Adrenal gland (tissue), 12 donors: ENCODE data around the gene PXN. TPM values are rescaled to one million over a fixed set of nuclear protein-coding genes. Genes with fewer than 3 reads are reported as not detected.
"Not testable (repeated sequence)": the region's sequence is repeated elsewhere in the genome, so short reads cannot be mapped to it uniquely, and the experiment has no call there.

ENCODE experiments used
- DNase-seq, 7 donors: peaks; one replicate each; pipeline ENCODE4 v3.0.0-alpha.2; 2019 to 2020
- H3K27ac ChIP-seq, 5 donors: fragments of 200-600 bp; sonication (generic) in 4 of 5; 1 replicate in 3 of 5; 2 replicates in 2 of 5; pipeline versions ENCODE4 v1.5.1 to v1.8.0; 2016 to 2020; ENCODE audit warnings: mild to moderate bottlenecking in 1 of 5
- H3K27me3 ChIP-seq: fragments of 200-600 bp; 2 replicates; pipeline ENCODE4 v1.8.0; 2021
- H3K36me3 ChIP-seq, 2 donors: fragments of 200-600 bp; replicated peaks in 1 of 2; 1 replicate in 1 of 2; 2 replicates in 1 of 2; pipeline versions ENCODE4 v1.5.1 to v1.8.0; 2018 to 2022
- H3K4me1 ChIP-seq, 2 donors: fragments of 200-600 bp; replicated peaks in 1 of 2; 1 replicate in 1 of 2; 2 replicates in 1 of 2; pipeline versions ENCODE4 v1.5.1 to v1.8.0; 2018 to 2021
- H3K4me3 ChIP-seq, 4 donors: fragments of 200-600 bp; sonication (generic) in 3 of 4; one replicate each; pipeline ENCODE4 v1.5.1; 2016 to 2018
- H3K9me3 ChIP-seq, 3 donors: fragments of 200-600 bp; sonication (generic) in 1 of 3; replicated peaks in 1 of 3; 1 replicate in 2 of 3; 2 replicates in 1 of 3; pipeline versions ENCODE4 v1.5.1 to v1.8.0; 2016 to 2021
- POLR2A ChIP-seq, 2 donors: fragments of 450-650 bp; IDR thresholded peaks; one replicate each; pipeline ENCODE4 v1.6.1; 2017; ENCODE audit warnings: antibody characterized with exemption in 2 of 2, mild to moderate bottlenecking in 2 of 2, moderate library complexity in 1 of 2
- WGBS, 4 donors: extraction: QIAGEN DNeasy Blood & Tissue Kit in 2 of 4; methylation state at CpG; one replicate each; pipeline versions ENCODE4 v1.1.5 to v1.1.7; 2013 to 2017; 5-methylcytosine and 5-hydroxymethylcytosine counted together
- intact Hi-C, 2 donors: fragments of 100-400 bp; cut with DNase I; formaldehyde crosslinking; loops; one replicate each; pipeline versions ENCODE4 v1.14.1 to v1.15.0; 2022 to 2023
- polyA plus RNA-seq, 3 donors: library from polyadenylated mRNA; stranded (reverse); fragments of 200-250 nt in 2 of 3; fragments of 350-450 nt in 1 of 3; fragmentation: Illumina TruSeq in 1 of 3; extraction: RNeasy Lipid Tissue Mini Kit (QIAGEN cat#74804) in 1 of 3; gene quantifications; one replicate each; pipeline ENCODE4 v1.2.3, GENCODE V29; 2013 to 2014
- total RNA-seq, 9 donors: library from RNA; depleted of rRNA in 4 of 9; stranded (reverse); fragments of >200 nt in 4 of 9; fragments of 120-200 nt in 1 of 9; fragmentation: NEBNext Ultra II Directional in 1 of 9; extraction: Animal tissue kit (Norgen Biotek cat#: 25700) in 1 of 9; gene quantifications; one replicate each; pipeline versions ENCODE4 v1.1.0 to v1.2.4, GENCODE V29; 2013 to 2023
- TF ChIP-seq, protein P1 (sequence below), 6 experiments: fragments of 450-650 bp in 4 of 6; fragments of 200-600 bp in 2 of 6; sonication (generic) in 1 of 6; IDR thresholded peaks; 1 replicate in 5 of 6; 2 replicates in 1 of 6; pipeline versions ENCODE4 v1.5.1 to v1.8.0; 2016 to 2021; ENCODE audit warnings: antibody characterized with exemption in 6 of 6, mild to moderate bottlenecking in 2 of 6, moderate library complexity in 1 of 6
- donor health status: healthy with polysubstance abuse.
- donor health status: Bipolar disorder and iron deficiency.
- donor health status: DM: yes; HTN: yes; CAD: no.
- donor health status: DM: no; HTN: no; CAD: no.
- donor health status: DM: no; HTN: no; CAD: no.
- donor health status: DM: yes; HTN: yes; CAD: no.

Gene PXN
- total and polyA plus RNA-seq, 12 donors = 12.5 to 156 (median 92.4) TPM

DNA sequence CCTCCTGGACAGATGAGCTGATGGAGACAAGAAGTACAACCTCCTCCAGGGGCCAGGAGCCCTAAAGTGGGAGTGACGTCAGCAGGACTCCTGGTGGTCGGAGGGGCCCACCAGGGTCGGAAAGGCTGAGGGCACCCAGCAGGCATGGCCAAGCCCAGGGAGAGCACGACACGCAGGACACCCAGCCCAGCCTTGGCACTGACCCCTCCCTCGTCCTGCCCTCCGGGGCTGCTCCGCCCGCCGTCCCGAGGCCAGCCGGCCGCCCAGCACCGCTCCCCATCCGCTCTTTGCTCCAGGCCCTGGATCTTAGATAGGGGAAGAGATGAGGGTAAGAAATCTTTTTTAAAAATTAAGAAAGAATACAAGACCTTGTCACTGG lies 50.2 kb downstream of the PXN start:
- no peak overlapping the region for H3K27ac ChIP-seq
- TF ChIP-seq, protein P1, sequence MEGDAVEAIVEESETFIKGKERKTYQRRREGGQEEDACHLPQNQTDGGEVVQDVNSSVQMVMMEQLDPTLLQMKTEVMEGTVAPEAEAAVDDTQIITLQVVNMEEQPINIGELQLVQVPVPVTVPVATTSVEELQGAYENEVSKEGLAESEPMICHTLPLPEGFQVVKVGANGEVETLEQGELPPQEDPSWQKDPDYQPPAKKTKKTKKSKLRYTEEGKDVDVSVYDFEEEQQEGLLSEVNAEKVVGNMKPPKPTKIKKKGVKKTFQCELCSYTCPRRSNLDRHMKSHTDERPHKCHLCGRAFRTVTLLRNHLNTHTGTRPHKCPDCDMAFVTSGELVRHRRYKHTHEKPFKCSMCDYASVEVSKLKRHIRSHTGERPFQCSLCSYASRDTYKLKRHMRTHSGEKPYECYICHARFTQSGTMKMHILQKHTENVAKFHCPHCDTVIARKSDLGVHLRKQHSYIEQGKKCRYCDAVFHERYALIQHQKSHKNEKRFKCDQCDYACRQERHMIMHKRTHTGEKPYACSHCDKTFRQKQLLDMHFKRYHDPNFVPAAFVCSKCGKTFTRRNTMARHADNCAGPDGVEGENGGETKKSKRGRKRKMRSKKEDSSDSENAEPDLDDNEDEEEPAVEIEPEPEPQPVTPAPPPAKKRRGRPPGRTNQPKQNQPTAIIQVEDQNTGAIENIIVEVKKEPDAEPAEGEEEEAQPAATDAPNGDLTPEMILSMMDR (IDR thresholded peaks at IDR 0.05) = no peak
- TF ChIP-seq POLR2A (IDR thresholded peaks at IDR 0.05) = no peak
- H3K27me3 ChIP-seq = no peaks in the 10 kb centered on the region
- no peak overlapping the region for H3K4me3 ChIP-seq
- peaks cover 0 to 5% of the 10 kb centered on the region in 2 donors for H3K4me1 ChIP-seq
- no peaks in the 10 kb centered on the region for H3K9me3 ChIP-seq
- H3K36me3 ChIP-seq = peaks cover 0 to 85% of the 10 kb centered on the region in 2 donors
- intact Hi-C loops = no loop called here
- no peak for DNase-seq
- 80 to 85% (median 82%) methylated on average over 10 to 15 of the region's 15 CpGs for WGBS, 4 donors

DNA sequence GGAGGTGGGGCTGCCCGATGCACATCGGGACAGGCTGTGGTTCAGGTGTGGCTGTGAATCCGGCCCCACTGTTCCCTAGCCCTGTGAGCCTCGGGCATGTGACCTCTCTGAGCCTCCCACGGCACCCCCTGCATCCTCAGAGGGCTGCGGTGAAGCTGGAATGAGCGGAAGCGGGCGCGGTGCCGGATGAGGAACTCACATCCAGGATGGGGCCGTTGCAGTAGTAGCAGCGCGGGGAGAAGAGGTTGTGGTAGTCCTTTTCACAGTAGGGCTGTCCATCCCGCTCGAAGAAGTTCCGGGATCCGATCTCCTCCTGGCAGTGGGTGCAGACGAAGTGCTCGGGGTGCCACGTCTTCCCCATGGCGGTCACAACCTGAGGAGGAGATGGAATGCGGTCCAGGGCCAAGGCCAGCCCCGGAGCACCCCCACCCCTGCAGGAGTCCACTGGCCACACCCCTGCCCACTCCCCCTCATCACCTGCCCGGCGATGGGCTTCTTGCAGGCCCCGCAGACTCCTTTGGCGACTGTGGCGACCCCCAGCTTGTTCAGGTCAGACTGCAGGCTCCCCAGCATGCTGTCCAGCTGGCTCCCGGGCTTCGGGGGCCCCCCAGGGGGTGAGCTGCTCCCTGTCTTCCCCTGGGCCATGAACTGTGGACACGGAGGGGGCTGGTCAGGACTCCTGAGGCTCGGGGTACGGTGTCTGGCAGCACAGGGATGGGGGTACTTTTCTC lies 50.7 kb downstream of the PXN start:
- intact Hi-C loops = no loop called here
- no peak overlapping the region for H3K27ac ChIP-seq
- TF ChIP-seq, protein P1 (IDR thresholded peaks at IDR 0.05) = no peak
- no peak for TF ChIP-seq POLR2A (IDR thresholded peaks at IDR 0.05)
- peaks cover 0 to 5% of the 10 kb centered on the region in 2 donors for H3K4me1 ChIP-seq
- no peak overlapping the region for H3K4me3 ChIP-seq
- DNase-seq = no peak
- H3K27me3 ChIP-seq = no peaks in the 10 kb centered on the region
- H3K9me3 ChIP-seq = no peaks in the 10 kb centered on the region
- 90 to 92% (median 90%) methylated on average over 16 to 34 of the region's 34 CpGs for WGBS, 4 donors
- H3K36me3 ChIP-seq = peaks cover 0 to 86% of the 10 kb centered on the region in 2 donors

DNA sequence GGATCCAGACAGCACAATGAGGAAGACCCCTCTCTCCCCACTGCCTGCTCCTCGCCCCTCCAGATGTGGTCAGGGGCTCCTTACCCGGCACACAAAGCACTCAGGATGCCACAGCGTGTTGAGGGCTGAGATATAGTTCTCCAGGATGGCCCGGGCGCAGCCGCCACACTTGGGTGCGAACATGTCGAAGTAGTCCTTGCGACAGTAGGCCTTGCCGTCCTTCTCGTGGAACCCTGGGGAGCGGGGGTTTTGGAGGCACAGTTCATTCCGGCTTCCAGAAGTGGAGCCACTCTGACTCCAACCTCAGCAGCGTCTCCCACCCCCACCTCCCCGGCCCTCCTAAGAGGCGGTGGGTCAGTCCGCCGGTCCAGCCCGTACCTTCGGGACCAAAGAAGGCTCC lies 51.8 kb downstream of the PXN start:
- intact Hi-C loops = no loop called here
- Histone ChIP-seq H3K4me1 (peaks cover 0 to under 1% of the 10 kb centered on the region in 2 donors), H3K4me3 (no peak overlapping the region), H3K27me3 (no peaks in the 10 kb centered on the region), H3K36me3 (peaks cover 0 to 77% of the 10 kb centered on the region in 2 donors), H3K27ac (no peak overlapping the region), H3K9me3 (no peaks in the 10 kb centered on the region)
- WGBS, 4 donors = 93 to 98% (median 95%) methylated on average over 9 to 20 of the region's 20 CpGs
- DNase-seq = no peak
- TF ChIP-seq, protein P1 (IDR thresholded peaks at IDR 0.05) = no peak
- no peak for TF ChIP-seq POLR2A (IDR thresholded peaks at IDR 0.05)

DNA sequence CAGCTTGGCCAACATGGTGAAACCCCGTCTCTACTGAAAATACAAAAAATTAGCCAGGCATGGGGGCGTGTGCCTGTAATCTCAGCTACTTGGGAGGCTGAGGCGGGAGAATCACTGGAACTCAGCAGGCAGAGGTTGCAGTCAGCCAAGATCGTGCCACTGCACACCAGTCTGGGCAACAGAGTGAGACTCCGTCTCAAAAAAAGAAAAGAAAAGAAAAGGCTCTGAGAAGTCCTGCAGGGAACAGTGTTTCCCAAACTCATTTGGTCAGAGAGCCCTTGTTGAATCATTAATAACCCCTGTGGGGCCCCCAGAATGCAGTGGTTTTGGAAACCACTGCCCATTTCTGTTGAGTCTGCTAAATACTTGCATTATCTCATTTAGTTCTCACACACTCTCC lies 52.3 kb downstream of the PXN start:
- H3K27me3 ChIP-seq, DNase-seq, H3K4me1 ChIP-seq, intact Hi-C loops, H3K27ac ChIP-seq, H3K4me3 ChIP-seq, H3K9me3 ChIP-seq: not testable (repeated sequence)
- peaks cover 0 to 72% of the 10 kb centered on the region in 2 donors for H3K36me3 ChIP-seq
- WGBS, 4 donors = 81 to 93% (median 87%) methylated on average over 5 of the region's 5 CpGs

DNA sequence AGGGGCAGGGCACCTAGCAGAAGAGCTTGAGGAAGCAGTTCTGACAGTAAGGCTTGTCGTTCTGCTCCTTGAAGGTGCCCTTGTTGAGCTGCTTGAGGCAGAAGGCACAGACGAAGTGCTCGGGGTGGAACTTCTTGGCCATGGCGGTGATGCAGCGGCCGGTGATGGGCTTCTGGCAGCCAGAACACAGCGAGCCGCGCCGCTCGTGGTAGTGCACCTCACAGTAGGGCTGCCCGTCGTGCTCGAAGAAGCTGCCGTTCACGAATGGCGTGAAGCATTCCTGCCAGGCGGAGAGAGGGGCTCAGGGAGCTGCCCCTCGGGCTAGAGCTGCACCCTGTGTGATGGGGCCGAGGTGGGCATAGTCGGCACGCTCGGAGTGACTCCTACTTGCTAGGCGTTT lies 53.2 kb downstream of the PXN start:
- Histone ChIP-seq H3K4me1 (no peaks in the 10 kb centered on the region), H3K9me3 (no peaks in the 10 kb centered on the region), H3K27me3 (no peaks in the 10 kb centered on the region), H3K27ac (no peak overlapping the region), H3K4me3 (no peak overlapping the region), H3K36me3 (peaks cover 0 to 75% of the 10 kb centered on the region in 2 donors)
- DNase-seq = no peak
- 93 to 96% (median 95%) methylated on average over 23 to 24 of the region's 24 CpGs for WGBS, 4 donors
- intact Hi-C loops = no loop called here
- no peak for TF ChIP-seq POLR2A (IDR thresholded peaks at IDR 0.05)
- TF ChIP-seq, protein P1 (IDR thresholded peaks at IDR 0.05) = no peak
